ENCODE data around the gene CFTR.
"Not testable (repeated sequence)": the region's sequence is repeated elsewhere in the genome, so short reads cannot be mapped to it uniquely, and the experiment has no call there.

Gene CFTR

GRCh38 chr7:117698018-117698417 is 218.2 kb downstream of the CFTR start:
- no peak for DNase-seq

- no peak for DNase-seq
Observed at GRCh38 chr7:117704063-117704462, 224.2 kb downstream of the CFTR start.

- no peak for DNase-seq
Observed at GRCh38 chr7:117705630-117706029, 225.8 kb downstream of the CFTR start.

- DNase-seq, result no peak
Observed at GRCh38 chr7:117706210-117706609, 226.4 kb downstream of the CFTR start.

- DNase-seq, result no peak
Observed at GRCh38 chr7:117707080-117707479, 227.3 kb downstream of the CFTR start.

- DNase-seq, result not testable (repeated sequence)
Observed at GRCh38 chr7:117708173-117708572, 228.3 kb downstream of the CFTR start.

GRCh38 chr7:117711556-117711955 is 231.7 kb downstream of the CFTR start:
- no peak for DNase-seq

GRCh38 chr7:117715784-117716445 is 236.1 kb downstream of the CFTR start:
- peak; percentile 1 for DNase-seq

GRCh38 chr7:117716707-117717299 is 237.0 kb downstream of the CFTR start:
- no peak for DNase-seq

GRCh38 chr7:117717357-117717756 is 237.5 kb downstream of the CFTR start:
- no peak for DNase-seq
